Astrocyte (in vitro differentiated cells and primary cell): Measurements from ENCODE around the gene KCNG4. TPM values are rescaled to one million over a fixed set of nuclear protein-coding genes. Genes with fewer than 3 reads are reported as not detected.

Source experiments
- DNase-seq: peaks from one replicate; pipeline ENCODE4 v3.0.0-alpha.2; 2010; ENCODE audit warnings: low read depth
- FAIRE-seq: peaks from 2 replicates; lab custom pipeline; 2011; peaks lifted over from hg19 to GRCh38; lab: Jason Lieb, UNC
- H2AFZ ChIP-seq: 2 replicates; pipeline ENCODE4 v1.6.0; 2012; ENCODE audit warnings: low read depth, low read length, inconsistent platforms
- H3K27ac ChIP-seq: 2 replicates; pipeline ENCODE4 v1.5.1; 2011; ENCODE audit warnings: low read depth, low read length, inconsistent platforms
- H3K27me3 ChIP-seq: 2 replicates; pipeline ENCODE4 v1.6.0; 2011; ENCODE audit warnings: low read length, inconsistent platforms; ENCODE audit not compliant: insufficient read depth
- H3K36me3 ChIP-seq: 2 replicates; pipeline ENCODE4 v1.5.1; 2011; ENCODE audit warnings: low read length, inconsistent platforms; ENCODE audit not compliant: insufficient read depth
- H3K4me1 ChIP-seq: 2 replicates; pipeline ENCODE4 v1.5.1; 2011; ENCODE audit warnings: low read length, inconsistent platforms; ENCODE audit not compliant: insufficient read depth
- H3K4me2 ChIP-seq: 2 replicates; pipeline ENCODE4 v1.6.0; 2012; ENCODE audit warnings: low read length, inconsistent platforms
- H3K4me3 ChIP-seq: 2 replicates; pipeline ENCODE4 v1.5.1; 2011; ENCODE audit warnings: low read depth, mild to moderate bottlenecking, low read length, inconsistent platforms; ENCODE audit not compliant: insufficient read depth
- H3K79me2 ChIP-seq: 2 replicates; pipeline ENCODE4 v1.6.0; 2012; ENCODE audit warnings: mild to moderate bottlenecking, low read length, inconsistent platforms; ENCODE audit not compliant: insufficient read depth
- H3K9ac ChIP-seq: 2 replicates; pipeline ENCODE4 v1.6.0; 2012; ENCODE audit warnings: mild to moderate bottlenecking, low read length, inconsistent platforms
- H3K9me3 ChIP-seq: 2 replicates; pipeline ENCODE4 v1.5.1; 2012; ENCODE audit warnings: low read depth, mild to moderate bottlenecking, low read length, inconsistent platforms; ENCODE audit not compliant: insufficient read depth
- H4K20me1 ChIP-seq: 2 replicates; pipeline ENCODE4 v1.6.0; 2012; ENCODE audit warnings: low read length, inconsistent platforms; ENCODE audit not compliant: insufficient read depth
- H3K27ac Mint-ChIP-seq: one replicate; pipeline ENCODE4 v1.8.0; 2021; ENCODE audit warnings: mild to moderate bottlenecking, mixed read lengths; ENCODE audit not compliant: unreplicated experiment
- H3K27me3 Mint-ChIP-seq: one replicate; pipeline ENCODE4 v1.8.0; 2021; ENCODE audit warnings: low read depth, mixed read lengths; ENCODE audit not compliant: unreplicated experiment
- H3K36me3 Mint-ChIP-seq: one replicate; pipeline ENCODE4 v1.8.0; 2021; ENCODE audit warnings: low read depth, mixed read lengths; ENCODE audit not compliant: unreplicated experiment
- H3K4me1 Mint-ChIP-seq: one replicate; pipeline ENCODE4 v1.8.0; 2021; ENCODE audit warnings: low read depth, mixed read lengths; ENCODE audit not compliant: unreplicated experiment
- H3K4me3 Mint-ChIP-seq: one replicate; pipeline ENCODE4 v1.8.0; 2021; ENCODE audit warnings: mild to moderate bottlenecking, moderate library complexity, mixed read lengths; ENCODE audit not compliant: unreplicated experiment
- H3K9me3 Mint-ChIP-seq: one replicate; pipeline ENCODE4 v1.8.0; 2021; ENCODE audit warnings: mild to moderate bottlenecking, mixed read lengths; ENCODE audit not compliant: unreplicated experiment
- CTCF ChIP-seq: IDR thresholded peaks from 2 replicates; pipeline ENCODE4 v1.5.1; 2011; ENCODE audit warnings: low read depth, mild to moderate bottlenecking, inconsistent platforms, low read length, moderate library complexity; ENCODE audit not compliant: insufficient read depth
- EZH2 ChIP-seq: IDR thresholded peaks from 2 replicates; pipeline ENCODE4 v1.6.1; 2012; ENCODE audit warnings: mild to moderate bottlenecking, low read length, inconsistent platforms; ENCODE audit not compliant: insufficient read depth
- total RNA-seq: library from RNA; stranded (reverse); gene quantifications from 2 replicates; pipeline ENCODE4 v1.2.1, GENCODE V29; 2021

Gene KCNG4
- total RNA-seq, 1 donor from 2014 or later, result not detected

GRCh38 chr16:84242839-84243238 lies 3.0 kb upstream of the KCNG4 start:
- DNase-seq, result no peak
- Mint-ChIP-seq H3K27ac (no peak overlapping the region), H3K27me3 (peaks cover 56% of the 10 kb centered on the region), H3K4me3 (no peak overlapping the region), H3K36me3 (peaks cover 7% of the 10 kb centered on the region), H3K9me3 (peaks cover 4% of the 10 kb centered on the region), H3K4me1 (no peaks in the 10 kb centered on the region)
- H4K20me1 ChIP-seq, result no peaks in the 10 kb centered on the region
- FAIRE-seq, result no peak
- H3K4me2 ChIP-seq, result no peak overlapping the region
- H3K27me3 ChIP-seq, result peaks cover 26% of the 10 kb centered on the region
- TF ChIP-seq CTCF (no peak), EZH2 (no peak)
- H3K9me3 ChIP-seq, result no peaks in the 10 kb centered on the region
- no peak overlapping the region for H3K9ac ChIP-seq
- no peak overlapping the region for H2AFZ ChIP-seq
- no peaks in the 10 kb centered on the region for H3K36me3 ChIP-seq
- H3K79me2 ChIP-seq, result no peaks in the 10 kb centered on the region
- no peak overlapping the region for H3K27ac ChIP-seq
- H3K4me1 ChIP-seq, result no peaks in the 10 kb centered on the region
- no peak overlapping the region for H3K4me3 ChIP-seq

DNA sequence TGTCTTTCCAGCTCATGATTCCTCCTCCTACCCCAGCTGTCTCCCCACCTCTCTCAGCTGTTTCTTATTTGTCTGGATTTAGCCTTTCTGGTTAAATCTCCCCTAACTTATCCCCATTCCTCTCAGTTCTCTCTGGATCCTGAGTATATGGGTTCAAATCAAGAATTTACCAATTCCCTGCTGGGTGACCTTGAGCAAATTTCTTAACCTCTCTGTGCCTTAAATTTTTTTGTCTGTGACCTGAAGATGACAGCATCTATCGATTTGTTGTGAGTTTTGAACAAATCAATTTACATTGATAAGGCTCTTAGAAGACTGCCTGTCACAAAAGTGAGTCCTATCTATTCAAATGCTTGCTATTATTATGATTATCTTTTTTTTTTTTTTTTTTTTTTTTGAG lies 2.0 kb upstream of the KCNG4 start:
- Mint-ChIP-seq H3K36me3 (peaks cover 7% of the 10 kb centered on the region), H3K27me3 (peaks cover 64% of the 10 kb centered on the region), H3K4me1 (no peaks in the 10 kb centered on the region), H3K4me3 (no peak overlapping the region), H3K27ac (no peak overlapping the region), H3K9me3 (peaks cover 3% of the 10 kb centered on the region)
- Histone ChIP-seq H3K4me3 (no peak overlapping the region), H3K27me3 (peaks cover 26% of the 10 kb centered on the region), H3K4me1 (no peaks in the 10 kb centered on the region), H3K9me3 (no peaks in the 10 kb centered on the region), H3K36me3 (no peaks in the 10 kb centered on the region), H3K79me2 (no peaks in the 10 kb centered on the region), H3K4me2 (no peak overlapping the region), H3K9ac (no peak overlapping the region), H2AFZ (no peak overlapping the region), H4K20me1 (no peaks in the 10 kb centered on the region), H3K27ac (no peak overlapping the region)
- DNase-seq (no peak), FAIRE-seq (no peak)
- TF ChIP-seq EZH2, result no peak
- TF ChIP-seq CTCF, result no peak

DNA sequence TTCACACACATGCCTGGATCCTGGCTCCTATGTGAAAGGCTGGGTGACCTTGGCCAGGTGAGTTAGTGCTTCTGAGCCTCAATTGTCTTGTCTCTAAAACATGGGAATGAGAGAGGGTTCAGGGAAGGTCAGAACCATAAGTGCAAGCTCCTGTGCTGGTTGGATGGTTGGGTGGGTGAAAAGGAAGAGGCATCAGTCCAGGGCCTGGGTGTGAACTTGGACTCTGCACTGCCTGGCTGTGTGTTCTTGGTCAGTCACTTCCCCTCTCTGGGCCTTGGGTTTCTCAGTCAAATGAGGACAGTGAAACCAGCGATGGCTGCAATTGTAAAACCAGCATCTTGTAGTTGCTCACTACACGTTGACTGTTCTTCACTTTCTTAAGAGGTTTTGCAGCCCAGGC lies 643 bp upstream of the KCNG4 start:
- no peaks in the 10 kb centered on the region for H3K79me2 ChIP-seq

More for the DNA sequence above, 643 bp upstream of the KCNG4 start:
- DNase-seq (no peak), FAIRE-seq (no peak)
- no peaks in the 10 kb centered on the region for H3K9me3 ChIP-seq
- no peak overlapping the region for H3K4me3 ChIP-seq
- no peaks in the 10 kb centered on the region for H3K4me1 Mint-ChIP-seq
- TF ChIP-seq CTCF, result no peak
- TF ChIP-seq EZH2, result no peak
- H3K36me3 Mint-ChIP-seq, result peaks cover 7% of the 10 kb centered on the region
- peaks cover 22% of the 10 kb centered on the region for H3K27me3 ChIP-seq
- no peaks in the 10 kb centered on the region for H3K4me1 ChIP-seq
- H3K9me3 Mint-ChIP-seq, result peaks cover 3% of the 10 kb centered on the region
- peaks cover 62% of the 10 kb centered on the region for H3K27me3 Mint-ChIP-seq
- no peak overlapping the region for H3K27ac ChIP-seq
- H3K27ac Mint-ChIP-seq, result no peak overlapping the region
- H3K4me3 Mint-ChIP-seq, result no peak overlapping the region
- no peak overlapping the region for H3K4me2 ChIP-seq
- no peaks in the 10 kb centered on the region for H3K36me3 ChIP-seq
- no peak overlapping the region for H2AFZ ChIP-seq
- no peaks in the 10 kb centered on the region for H4K20me1 ChIP-seq
- no peak overlapping the region for H3K9ac ChIP-seq
